ENCODE results near the gene RPS6KA2. TPM values are rescaled to one million over a fixed set of nuclear protein-coding genes. Genes with fewer than 3 reads are reported as not detected.

The RPS6KA2 gene
- total RNA-seq, 1 donor from 2014 or later = 37.5 TPM

DNA sequence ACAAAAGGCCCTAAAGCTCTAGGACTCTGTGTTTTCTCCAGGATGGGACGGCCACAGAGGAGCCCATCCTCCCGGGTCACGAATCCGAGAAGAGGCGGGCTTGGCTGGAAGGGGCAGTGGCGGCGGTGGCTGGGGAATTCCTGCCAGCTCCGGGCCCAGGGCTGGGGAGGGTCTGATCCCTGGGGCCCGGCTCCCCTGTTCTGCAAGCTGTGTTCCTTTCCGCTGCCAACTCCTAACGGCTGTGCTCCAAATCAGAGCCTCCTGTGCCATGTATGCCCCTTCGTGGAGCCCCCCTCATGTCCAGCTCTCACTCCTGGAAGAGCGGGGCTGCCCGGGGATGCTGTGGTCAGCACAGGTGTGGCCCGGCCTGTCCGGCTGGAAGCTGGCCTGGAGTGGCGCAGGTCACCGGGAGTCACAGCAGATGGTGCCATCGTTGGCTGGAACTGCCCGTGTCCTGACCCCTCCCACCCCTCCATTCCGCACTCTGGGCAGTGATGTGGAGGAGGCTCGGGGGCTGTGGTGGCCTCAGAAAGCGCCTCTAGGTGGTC lies 156.1 kb downstream of the RPS6KA2 start:
- H3K4me3 Mint-ChIP-seq (ENCODE audit: low read depth) = no peak overlapping the region
- H3K36me3 Mint-ChIP-seq (ENCODE audit: insufficient read depth) = peaks cover 8% of the 10 kb centered on the region
- no peaks in the 10 kb centered on the region for H3K27me3 Mint-ChIP-seq
- TF ChIP-seq, protein P1, sequence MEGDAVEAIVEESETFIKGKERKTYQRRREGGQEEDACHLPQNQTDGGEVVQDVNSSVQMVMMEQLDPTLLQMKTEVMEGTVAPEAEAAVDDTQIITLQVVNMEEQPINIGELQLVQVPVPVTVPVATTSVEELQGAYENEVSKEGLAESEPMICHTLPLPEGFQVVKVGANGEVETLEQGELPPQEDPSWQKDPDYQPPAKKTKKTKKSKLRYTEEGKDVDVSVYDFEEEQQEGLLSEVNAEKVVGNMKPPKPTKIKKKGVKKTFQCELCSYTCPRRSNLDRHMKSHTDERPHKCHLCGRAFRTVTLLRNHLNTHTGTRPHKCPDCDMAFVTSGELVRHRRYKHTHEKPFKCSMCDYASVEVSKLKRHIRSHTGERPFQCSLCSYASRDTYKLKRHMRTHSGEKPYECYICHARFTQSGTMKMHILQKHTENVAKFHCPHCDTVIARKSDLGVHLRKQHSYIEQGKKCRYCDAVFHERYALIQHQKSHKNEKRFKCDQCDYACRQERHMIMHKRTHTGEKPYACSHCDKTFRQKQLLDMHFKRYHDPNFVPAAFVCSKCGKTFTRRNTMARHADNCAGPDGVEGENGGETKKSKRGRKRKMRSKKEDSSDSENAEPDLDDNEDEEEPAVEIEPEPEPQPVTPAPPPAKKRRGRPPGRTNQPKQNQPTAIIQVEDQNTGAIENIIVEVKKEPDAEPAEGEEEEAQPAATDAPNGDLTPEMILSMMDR (IDR thresholded peaks at IDR 0.05; ENCODE audit: unreplicated experiment) = no peak
- no peaks in the 10 kb centered on the region for H3K4me1 Mint-ChIP-seq (ENCODE audit: low read depth)
- H3K27ac Mint-ChIP-seq = no peak overlapping the region
- no peak for DNase-seq (ENCODE audit: low spot score, unreplicated experiment)
- no peaks in the 10 kb centered on the region for H3K9me3 Mint-ChIP-seq (ENCODE audit: low read depth)

DNA sequence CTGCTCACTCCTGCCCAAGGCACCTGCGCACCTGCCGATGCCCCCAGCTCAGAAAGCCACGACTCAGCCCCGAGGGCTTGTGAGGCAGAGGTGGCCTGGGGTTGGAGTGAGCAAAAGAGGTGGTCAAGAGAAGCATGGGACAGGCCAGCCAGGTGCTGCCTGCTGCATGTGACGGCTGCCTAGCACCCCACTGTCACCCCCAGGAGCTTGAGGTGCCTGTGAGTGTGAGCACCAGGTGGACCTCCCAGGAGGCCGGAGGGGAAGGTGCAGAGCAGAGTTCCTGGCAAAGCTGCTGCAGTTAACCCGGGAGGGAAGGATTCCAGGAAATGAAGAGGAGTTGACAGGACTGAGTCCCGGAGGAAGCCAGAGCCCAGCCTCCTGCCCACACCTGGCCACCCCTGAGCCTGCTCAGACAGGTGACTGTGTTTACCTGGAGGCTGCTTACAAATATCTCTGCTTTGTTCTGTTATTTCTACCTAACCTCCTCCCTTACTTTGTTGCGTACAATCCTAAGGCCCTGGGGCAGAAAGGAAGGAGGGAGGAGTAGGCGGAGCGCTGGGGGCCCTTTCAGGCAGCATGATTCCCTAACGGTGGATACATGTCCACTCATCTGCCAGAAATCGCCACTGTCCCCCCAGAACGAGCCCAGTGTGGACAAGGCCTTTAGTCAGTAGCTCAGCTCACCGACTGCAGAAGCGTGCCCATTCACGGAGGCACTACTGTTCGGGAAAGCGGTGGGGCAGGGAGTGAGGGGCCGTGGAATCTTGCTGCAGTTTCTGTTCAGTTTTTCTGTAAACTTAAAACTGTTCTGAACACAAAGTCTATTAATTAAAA lies 156.8 kb downstream of the RPS6KA2 start:
- Mint-ChIP-seq H3K27me3 (no peaks in the 10 kb centered on the region), H3K4me1 (ENCODE audit: low read depth) (peaks cover 2% of the 10 kb centered on the region), H3K9me3 (ENCODE audit: low read depth) (no peaks in the 10 kb centered on the region), H3K36me3 (ENCODE audit: insufficient read depth) (peaks cover 4% of the 10 kb centered on the region), H3K27ac (no peak overlapping the region), H3K4me3 (ENCODE audit: low read depth) (no peak overlapping the region)
- DNase-seq (ENCODE audit: low spot score, unreplicated experiment) = no peak
- TF ChIP-seq, protein P1 (IDR thresholded peaks at IDR 0.05; ENCODE audit: unreplicated experiment) = no peak

DNA sequence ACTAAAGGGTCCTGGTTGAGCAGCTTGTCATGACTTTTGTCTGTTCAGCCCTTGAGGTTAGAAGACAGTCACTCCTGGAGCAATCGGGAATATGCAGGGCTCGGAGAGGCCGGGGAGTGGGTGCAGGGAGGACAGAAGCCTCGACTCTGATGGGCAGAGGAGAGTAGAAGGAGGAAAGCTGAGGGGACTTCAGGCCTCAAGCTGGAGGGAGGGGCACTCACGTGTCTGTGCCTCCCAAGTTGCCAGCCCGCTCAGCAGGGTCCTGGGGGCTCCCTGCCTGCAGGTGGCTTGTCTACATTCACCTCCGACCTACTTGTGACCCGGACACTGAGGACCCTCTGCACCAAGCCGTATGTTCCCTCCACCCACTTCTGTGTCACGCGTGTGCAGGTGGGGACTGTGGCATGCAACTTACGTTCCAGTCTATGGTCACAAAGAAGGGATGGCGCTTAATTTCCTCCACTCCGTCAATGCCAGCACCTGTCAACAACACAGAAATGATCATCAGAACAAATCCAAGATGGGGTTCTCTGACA lies 157.6 kb downstream of the RPS6KA2 start:
- H3K4me3 Mint-ChIP-seq (ENCODE audit: low read depth) = no peak overlapping the region
- H3K27me3 Mint-ChIP-seq = no peaks in the 10 kb centered on the region
- peaks cover 4% of the 10 kb centered on the region for H3K36me3 Mint-ChIP-seq (ENCODE audit: insufficient read depth)
- no peak for DNase-seq (ENCODE audit: low spot score, unreplicated experiment)
- H3K9me3 Mint-ChIP-seq (ENCODE audit: low read depth) = no peaks in the 10 kb centered on the region
- no peak overlapping the region for H3K27ac Mint-ChIP-seq
- peaks cover 2% of the 10 kb centered on the region for H3K4me1 Mint-ChIP-seq (ENCODE audit: low read depth)
- TF ChIP-seq, protein P1 (IDR thresholded peaks at IDR 0.05; ENCODE audit: unreplicated experiment) = no peak

DNA sequence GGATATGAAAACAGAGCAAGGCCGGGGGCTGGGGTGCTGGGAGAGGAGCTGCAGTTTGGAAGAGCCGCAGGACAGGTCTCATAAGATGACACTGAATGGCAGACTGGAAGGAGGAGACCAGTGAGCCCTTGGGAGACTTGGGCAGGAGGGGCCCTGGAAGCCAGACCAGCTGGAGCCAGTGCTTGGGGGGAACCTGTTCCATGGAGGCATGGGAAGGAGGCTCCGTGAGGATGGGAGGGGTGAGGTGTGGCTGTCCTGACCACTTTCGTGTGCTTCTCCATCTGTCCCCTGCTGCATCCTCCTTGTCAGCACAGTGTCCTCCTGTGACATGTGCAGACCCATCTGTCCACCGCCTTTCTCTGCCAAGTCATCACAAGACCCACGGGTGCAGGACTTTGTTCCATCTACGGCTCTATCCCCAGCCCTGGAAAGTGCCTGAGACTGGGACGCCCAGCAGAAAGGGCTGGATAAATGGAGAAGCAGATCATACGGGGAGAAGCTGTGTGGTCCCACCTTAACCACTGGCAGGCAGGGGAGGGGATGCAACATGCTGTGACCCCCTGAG lies 159.5 kb downstream of the RPS6KA2 start:
- Mint-ChIP-seq H3K9me3 (ENCODE audit: low read depth) (no peaks in the 10 kb centered on the region), H3K4me1 (ENCODE audit: low read depth) (peaks cover 2% of the 10 kb centered on the region), H3K27me3 (no peaks in the 10 kb centered on the region), H3K27ac (no peak overlapping the region), H3K4me3 (ENCODE audit: low read depth) (no peak overlapping the region), H3K36me3 (ENCODE audit: insufficient read depth) (peaks cover 6% of the 10 kb centered on the region)
- DNase-seq (ENCODE audit: low spot score, unreplicated experiment) = no peak
- TF ChIP-seq, protein P1 (IDR thresholded peaks at IDR 0.05; ENCODE audit: unreplicated experiment) = no peak
